ENCODE data around the gene RNF26.

GRCh38 chr11:119339589-119340334, 5.4 kb downstream of the RNF26 start:
- TF ChIP-seq, protein P1, sequence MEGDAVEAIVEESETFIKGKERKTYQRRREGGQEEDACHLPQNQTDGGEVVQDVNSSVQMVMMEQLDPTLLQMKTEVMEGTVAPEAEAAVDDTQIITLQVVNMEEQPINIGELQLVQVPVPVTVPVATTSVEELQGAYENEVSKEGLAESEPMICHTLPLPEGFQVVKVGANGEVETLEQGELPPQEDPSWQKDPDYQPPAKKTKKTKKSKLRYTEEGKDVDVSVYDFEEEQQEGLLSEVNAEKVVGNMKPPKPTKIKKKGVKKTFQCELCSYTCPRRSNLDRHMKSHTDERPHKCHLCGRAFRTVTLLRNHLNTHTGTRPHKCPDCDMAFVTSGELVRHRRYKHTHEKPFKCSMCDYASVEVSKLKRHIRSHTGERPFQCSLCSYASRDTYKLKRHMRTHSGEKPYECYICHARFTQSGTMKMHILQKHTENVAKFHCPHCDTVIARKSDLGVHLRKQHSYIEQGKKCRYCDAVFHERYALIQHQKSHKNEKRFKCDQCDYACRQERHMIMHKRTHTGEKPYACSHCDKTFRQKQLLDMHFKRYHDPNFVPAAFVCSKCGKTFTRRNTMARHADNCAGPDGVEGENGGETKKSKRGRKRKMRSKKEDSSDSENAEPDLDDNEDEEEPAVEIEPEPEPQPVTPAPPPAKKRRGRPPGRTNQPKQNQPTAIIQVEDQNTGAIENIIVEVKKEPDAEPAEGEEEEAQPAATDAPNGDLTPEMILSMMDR (IDR thresholded peaks at IDR 0.05), result peak; percentile 62 to 85 (median 81)
- TF ChIP-seq EP300 (IDR thresholded peaks at IDR 0.05), result no peak
